Medulla oblongata (tissue), 1 donor: ENCODE data around the gene NFYA.
A peak's percentile ranks its signal among the peaks of the same experiment; 100 is the strongest.

Experiments used
- DNase-seq: peaks from one replicate; pipeline ENCODE4 v3.0.0-alpha.2; 2015; ENCODE audit errors: extremely low spot score

Gene NFYA

GRCh38 chr6:41046084-41046483, 26.7 kb upstream of the NFYA start:
- DNase-seq, result no peak

- DNase-seq, result no peak
Measured at GRCh38 chr6:41047306-41047705, 25.5 kb upstream of the NFYA start.

GRCh38 chr6:41047745-41048732, 24.7 kb upstream of the NFYA start:
- DNase-seq, result no peak

GRCh38 chr6:41049521-41049920, 23.3 kb upstream of the NFYA start:
- DNase-seq, result no peak

- no peak for DNase-seq
Measured at GRCh38 chr6:41049955-41050354, 22.8 kb upstream of the NFYA start.

GRCh38 chr6:41050536-41050935, 22.2 kb upstream of the NFYA start:
- DNase-seq, result no peak

- DNase-seq, result no peak
Measured at GRCh38 chr6:41051873-41052272, 20.9 kb upstream of the NFYA start.

- no peak for DNase-seq
Measured at GRCh38 chr6:41053041-41053440, 19.7 kb upstream of the NFYA start, which contains the start of gene APOBEC2. Gene APOBEC2 (plus strand): TSS chr6:41053202. CDS start chr6:41053348, 146 bp downstream.

GRCh38 chr6:41054511-41054910, 18.3 kb upstream of the NFYA start:
- DNase-seq, result no peak

- DNase-seq, result no peak
Measured at GRCh38 chr6:41055149-41055548, 17.6 kb upstream of the NFYA start.

- DNase-seq, result no peak
Measured at GRCh38 chr6:41056768-41057490, 15.8 kb upstream of the NFYA start.

- no peak for DNase-seq
Measured at GRCh38 chr6:41058783-41059181, 14.0 kb upstream of the NFYA start.

- no peak for DNase-seq
Measured at GRCh38 chr6:41059556-41059955, 13.2 kb upstream of the NFYA start.

- DNase-seq, result no peak
Measured at GRCh38 chr6:41061196-41061726, 11.5 kb upstream of the NFYA start.

GRCh38 chr6:41062056-41062455, 10.7 kb upstream of the NFYA start:
- DNase-seq, result no peak

GRCh38 chr6:41063884-41064285, 8.9 kb upstream of the NFYA start:
- peak; percentile 33 for DNase-seq

- no peak for DNase-seq
Measured at GRCh38 chr6:41064841-41065240, 7.9 kb upstream of the NFYA start.

GRCh38 chr6:41065550-41066026, 7.2 kb upstream of the NFYA start:
- no peak for DNase-seq

- peak; percentile 89 for DNase-seq
Measured at GRCh38 chr6:41066867-41067304, 5.9 kb upstream of the NFYA start.

GRCh38 chr6:41071501-41071922, 1.3 kb upstream of the NFYA start:
- DNase-seq, result no peak

GRCh38 chr6:41071923-41072835, 595 bp upstream of the NFYA start, which contains the start of gene OARD1:
Gene OARD1 (minus strand): TSS chr6:41072356. CDS start chr6:41071634, 722 bp downstream.
- DNase-seq, result peak; percentile 99
